Calu3 (cell line): ENCODE measurements around the gene CCDC178. TPM values are rescaled to one million over a fixed set of nuclear protein-coding genes. Genes with fewer than 3 reads are reported as not detected.

Experiments used
- BruUV-seq: library from RNA; stranded (reverse); fragments of 400-500 nt; replicated peaks from 2 replicates; lab custom pipeline; 2021; lab: Mats Ljungman, UMichigan
- CTCF ChIA-PET: fragments of 300-600 bp; sonication (Branson Sonifier 250); formaldehyde crosslinking; loops from one replicate; lab custom pipeline; 2022; ENCODE audit warnings: antibody characterized with exemption; lab: Charles Lee
- DNase-seq: peaks from one replicate; pipeline ENCODE4 v3.0.0; 2022
- H3K27ac Mint-ChIP-seq: one replicate; pipeline ENCODE4 v1.8.0; 2022; ENCODE audit warnings: mixed read lengths; ENCODE audit not compliant: unreplicated experiment
- H3K27me3 Mint-ChIP-seq: one replicate; pipeline ENCODE4 v1.8.0; 2022; ENCODE audit warnings: mixed read lengths; ENCODE audit not compliant: unreplicated experiment
- H3K36me3 Mint-ChIP-seq: one replicate; pipeline ENCODE4 v1.8.0; 2022; ENCODE audit warnings: mild to moderate bottlenecking, moderate library complexity, mixed read lengths; ENCODE audit not compliant: insufficient read depth, unreplicated experiment
- H3K4me1 Mint-ChIP-seq: one replicate; pipeline ENCODE4 v1.8.0; 2022; ENCODE audit warnings: mild to moderate bottlenecking, low read depth, mixed read lengths; ENCODE audit not compliant: unreplicated experiment
- H3K4me3 Mint-ChIP-seq: one replicate; pipeline ENCODE4 v1.8.0; 2022; ENCODE audit warnings: mild to moderate bottlenecking, low read depth, moderate library complexity, mixed read lengths; ENCODE audit not compliant: unreplicated experiment
- H3K9me3 Mint-ChIP-seq: one replicate; pipeline ENCODE4 v1.8.0; 2022; ENCODE audit warnings: low read depth, mixed read lengths; ENCODE audit not compliant: unreplicated experiment
- intact Hi-C: fragments of 100-400 bp; cut with micrococcal nuclease; formaldehyde crosslinking; loops from one replicate; pipeline ENCODE4 v1.10.0; 2022; ENCODE audit not compliant: unreplicated experiment
- total RNA-seq: library from RNA; stranded (reverse); gene quantifications from 2 replicates; pipeline ENCODE4 v1.2.3, GENCODE V29; 2022
- TF ChIP-seq, protein P1 (sequence below): fragments of 200-600 bp; IDR thresholded peaks from one replicate; pipeline ENCODE4 v1.8.0; 2022; ENCODE audit warnings: antibody characterized with exemption; ENCODE audit not compliant: unreplicated experiment

Gene CCDC178
- total RNA-seq, 1 experiment from 2014 or later: not detected

DNA sequence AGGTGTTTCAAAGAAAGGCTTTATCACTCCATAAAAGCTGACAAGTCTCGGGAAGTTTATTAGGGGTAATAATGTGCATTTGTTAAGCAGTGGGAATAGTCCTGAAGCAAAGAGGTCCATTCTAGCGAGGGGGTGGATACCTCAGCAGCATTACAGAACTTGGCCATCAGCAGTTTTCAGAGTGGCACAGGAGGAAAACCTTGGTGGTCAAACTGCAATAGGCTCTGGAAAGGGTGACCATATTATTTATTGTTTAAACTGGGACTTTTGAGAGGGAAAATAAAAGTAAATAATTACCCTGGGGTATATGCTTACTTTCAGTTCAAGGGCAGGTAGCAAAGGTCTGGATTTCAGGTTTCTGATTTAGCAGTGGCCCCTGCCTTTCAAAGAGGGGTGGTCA, 552.2 kb downstream of the CCDC178 start:
- Mint-ChIP-seq H3K36me3 (no peaks in the 10 kb centered on the region), H3K27me3 (no peaks in the 10 kb centered on the region), H3K4me1 (no peaks in the 10 kb centered on the region), H3K27ac (no peak overlapping the region), H3K9me3 (no peaks in the 10 kb centered on the region), H3K4me3 (no peak overlapping the region)
- intact Hi-C loops: no loop called here
- DNase-seq: no peak
- no TSS peak for BruUV-seq
- TF ChIP-seq, protein P1, sequence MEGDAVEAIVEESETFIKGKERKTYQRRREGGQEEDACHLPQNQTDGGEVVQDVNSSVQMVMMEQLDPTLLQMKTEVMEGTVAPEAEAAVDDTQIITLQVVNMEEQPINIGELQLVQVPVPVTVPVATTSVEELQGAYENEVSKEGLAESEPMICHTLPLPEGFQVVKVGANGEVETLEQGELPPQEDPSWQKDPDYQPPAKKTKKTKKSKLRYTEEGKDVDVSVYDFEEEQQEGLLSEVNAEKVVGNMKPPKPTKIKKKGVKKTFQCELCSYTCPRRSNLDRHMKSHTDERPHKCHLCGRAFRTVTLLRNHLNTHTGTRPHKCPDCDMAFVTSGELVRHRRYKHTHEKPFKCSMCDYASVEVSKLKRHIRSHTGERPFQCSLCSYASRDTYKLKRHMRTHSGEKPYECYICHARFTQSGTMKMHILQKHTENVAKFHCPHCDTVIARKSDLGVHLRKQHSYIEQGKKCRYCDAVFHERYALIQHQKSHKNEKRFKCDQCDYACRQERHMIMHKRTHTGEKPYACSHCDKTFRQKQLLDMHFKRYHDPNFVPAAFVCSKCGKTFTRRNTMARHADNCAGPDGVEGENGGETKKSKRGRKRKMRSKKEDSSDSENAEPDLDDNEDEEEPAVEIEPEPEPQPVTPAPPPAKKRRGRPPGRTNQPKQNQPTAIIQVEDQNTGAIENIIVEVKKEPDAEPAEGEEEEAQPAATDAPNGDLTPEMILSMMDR: no peak
- CTCF ChIA-PET: no interaction called here

Other genes starting within 250 kb of the CCDC178 start
- gene ASXL3, start 137.5 kb upstream of the CCDC178 start, total RNA-seq: 0.07 and 0.47 TPM in 2 replicates